NCI-H748 treated with DMSO at 0.1 percent for 48 hours (cell line): ENCODE measurements around the gene UBE2J2.
"Not testable (repeated sequence)": the region's sequence is repeated elsewhere in the genome, so short reads cannot be mapped to it uniquely, and the experiment has no call there.

Experiments used
- DNase-seq: peaks from one replicate; lab custom pipeline; 2025; lab: John Stamatoyannopoulos, UW

The UBE2J2 gene

GRCh38 chr1:1273512-1274298, at the start of gene UBE2J2:
TSS of gene UBE2J2 (minus strand) at chr1:1273854. CDS start at chr1:1267992, 5,862 bp downstream.
- DNase-seq, result peak; percentile 50

GRCh38 chr1:1322952-1323351, 49.3 kb upstream of the UBE2J2 start:
- no peak for DNase-seq

GRCh38 chr1:1322418-1322817, 48.8 kb upstream of the UBE2J2 start:
- no peak for DNase-seq

GRCh38 chr1:1321477-1321876, 47.8 kb upstream of the UBE2J2 start:
- DNase-seq, result no peak

DNA sequence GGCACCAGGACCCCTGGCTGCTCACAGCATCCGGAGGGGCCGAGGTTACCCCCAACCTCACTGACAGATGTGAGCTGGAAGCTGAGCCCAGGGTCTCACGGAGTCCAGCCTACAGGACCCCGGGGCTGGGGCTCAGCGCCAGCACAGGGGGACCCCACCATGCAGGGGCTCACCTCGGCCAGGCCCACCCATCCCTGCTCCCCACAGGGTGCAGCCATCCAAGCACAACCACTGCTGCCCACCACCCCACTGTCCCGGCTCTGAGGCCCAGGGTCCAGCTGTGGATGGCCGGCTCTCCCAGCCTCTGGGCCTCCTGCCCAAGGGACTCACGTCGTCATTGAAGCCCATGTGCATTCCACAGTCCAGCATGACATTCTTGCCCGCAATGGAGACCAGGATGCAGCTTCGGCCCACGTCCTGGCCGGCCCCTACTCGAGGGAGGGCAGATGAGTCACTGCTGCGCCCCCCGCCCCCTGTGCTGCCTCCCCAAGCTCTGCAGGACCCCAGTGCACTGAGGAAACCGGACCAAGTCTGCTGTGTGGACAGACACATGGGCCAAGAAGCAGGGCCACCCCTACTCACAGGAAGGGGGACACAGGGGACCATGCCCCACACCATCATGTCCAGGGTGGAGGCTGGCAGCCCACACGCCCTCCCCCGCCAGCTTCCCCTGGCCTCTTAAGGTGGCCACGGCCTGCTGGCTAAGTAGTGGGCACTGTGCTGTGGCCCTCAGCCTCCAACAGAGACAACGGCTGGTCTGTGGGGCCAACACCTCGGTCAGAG, 47.2 kb upstream of the UBE2J2 start:
- DNase-seq, result no peak

DNA sequence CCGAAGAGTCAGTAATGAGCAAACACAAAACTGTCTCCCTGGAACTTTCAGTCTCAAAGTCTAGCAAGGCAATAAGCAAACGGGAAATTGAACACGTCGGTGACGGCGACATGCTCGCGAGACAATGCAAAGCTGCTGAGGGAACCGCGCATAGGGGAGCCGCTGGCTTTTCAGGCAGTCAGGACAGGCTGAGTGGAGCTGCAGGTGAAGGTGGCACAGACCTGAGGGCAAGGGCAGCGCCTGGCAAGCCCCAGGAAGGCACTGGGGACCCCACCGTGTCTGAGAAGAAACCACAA, 45.9 kb upstream of the UBE2J2 start:
- no peak for DNase-seq

GRCh38 chr1:1318777-1319645, 45.4 kb upstream of the UBE2J2 start:
- no peak for DNase-seq

DNA sequence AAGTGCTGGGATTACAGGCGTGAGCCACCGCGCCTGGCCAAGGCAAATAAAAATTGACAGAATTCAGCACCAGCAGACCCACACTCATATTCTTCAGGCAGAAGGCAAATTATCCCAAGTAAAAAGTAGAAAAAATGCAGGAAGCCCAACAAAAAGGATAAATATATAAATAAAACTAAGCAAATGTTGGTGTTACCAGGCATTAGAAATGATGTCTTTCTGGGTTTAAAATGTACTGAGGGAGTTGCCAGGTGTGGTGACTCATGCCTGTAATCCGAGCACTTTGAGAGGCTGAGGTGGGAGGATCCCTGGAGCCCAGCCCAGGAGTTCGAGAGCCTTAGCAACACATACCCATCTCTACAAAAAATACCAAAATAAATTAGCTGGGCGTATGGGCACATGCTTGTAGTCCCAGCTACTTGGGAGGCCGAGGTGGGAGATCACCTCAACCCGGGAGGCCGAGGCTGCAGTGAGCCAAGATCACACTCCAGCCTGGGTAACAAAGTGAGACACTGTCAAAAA, 44.5 kb upstream of the UBE2J2 start:
- no peak for DNase-seq

DNA sequence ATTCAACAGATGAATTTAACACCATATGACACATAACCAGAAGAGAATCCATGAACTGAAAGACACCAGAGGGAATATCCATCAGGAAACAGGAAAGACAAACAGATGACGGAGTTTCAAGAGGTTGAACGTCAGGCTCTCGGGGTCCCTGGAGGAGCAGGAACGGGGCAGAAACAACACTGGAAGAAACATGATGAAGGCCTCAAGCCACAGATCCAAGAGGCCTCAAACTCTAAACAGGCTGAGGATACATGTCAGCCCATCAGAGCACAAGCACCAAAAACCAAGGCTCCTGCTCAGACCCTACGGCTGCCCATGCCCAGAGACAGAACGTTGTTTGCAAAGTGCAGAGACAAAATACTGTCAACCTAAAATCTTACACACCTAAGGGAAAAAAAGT, 43.8 kb upstream of the UBE2J2 start:
- DNase-seq, result no peak

- not testable (repeated sequence) for DNase-seq
These were observed 42.5 kb upstream of the UBE2J2 start for GRCh38 chr1:1316199-1316598.

DNA sequence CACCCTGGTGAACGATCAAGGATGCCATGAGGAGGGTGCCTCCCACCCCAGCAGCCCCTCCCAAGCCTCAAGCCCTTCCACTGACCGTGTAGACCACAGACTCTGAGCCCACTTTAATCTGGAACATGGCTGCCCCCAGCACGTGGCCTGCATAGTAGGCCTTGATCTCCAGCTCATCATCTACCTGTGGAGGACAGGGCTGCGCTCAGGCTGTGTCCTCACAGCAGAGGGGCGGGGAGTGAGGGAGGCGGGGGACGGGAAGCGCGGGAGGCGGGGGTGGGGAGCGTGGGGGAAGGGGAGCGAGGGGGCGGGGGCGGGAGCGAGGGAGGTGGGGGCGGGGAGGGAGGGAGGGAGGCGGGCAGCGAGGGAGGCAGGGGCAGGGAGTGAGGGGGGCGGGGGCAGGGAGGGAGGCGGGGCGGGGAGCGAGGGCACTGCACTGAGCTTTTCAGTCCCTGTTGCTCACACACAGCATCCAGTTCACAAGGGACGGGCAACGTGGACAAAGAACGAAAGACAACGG, 41.8 kb upstream of the UBE2J2 start:
- no peak for DNase-seq

GRCh38 chr1:1314678-1315335, 41.2 kb upstream of the UBE2J2 start:
- no peak for DNase-seq

GRCh38 chr1:1314237-1314586, 40.6 kb upstream of the UBE2J2 start:
- no peak for DNase-seq

GRCh38 chr1:1313500-1314236, 40.0 kb upstream of the UBE2J2 start:
- DNase-seq, result no peak

DNA sequence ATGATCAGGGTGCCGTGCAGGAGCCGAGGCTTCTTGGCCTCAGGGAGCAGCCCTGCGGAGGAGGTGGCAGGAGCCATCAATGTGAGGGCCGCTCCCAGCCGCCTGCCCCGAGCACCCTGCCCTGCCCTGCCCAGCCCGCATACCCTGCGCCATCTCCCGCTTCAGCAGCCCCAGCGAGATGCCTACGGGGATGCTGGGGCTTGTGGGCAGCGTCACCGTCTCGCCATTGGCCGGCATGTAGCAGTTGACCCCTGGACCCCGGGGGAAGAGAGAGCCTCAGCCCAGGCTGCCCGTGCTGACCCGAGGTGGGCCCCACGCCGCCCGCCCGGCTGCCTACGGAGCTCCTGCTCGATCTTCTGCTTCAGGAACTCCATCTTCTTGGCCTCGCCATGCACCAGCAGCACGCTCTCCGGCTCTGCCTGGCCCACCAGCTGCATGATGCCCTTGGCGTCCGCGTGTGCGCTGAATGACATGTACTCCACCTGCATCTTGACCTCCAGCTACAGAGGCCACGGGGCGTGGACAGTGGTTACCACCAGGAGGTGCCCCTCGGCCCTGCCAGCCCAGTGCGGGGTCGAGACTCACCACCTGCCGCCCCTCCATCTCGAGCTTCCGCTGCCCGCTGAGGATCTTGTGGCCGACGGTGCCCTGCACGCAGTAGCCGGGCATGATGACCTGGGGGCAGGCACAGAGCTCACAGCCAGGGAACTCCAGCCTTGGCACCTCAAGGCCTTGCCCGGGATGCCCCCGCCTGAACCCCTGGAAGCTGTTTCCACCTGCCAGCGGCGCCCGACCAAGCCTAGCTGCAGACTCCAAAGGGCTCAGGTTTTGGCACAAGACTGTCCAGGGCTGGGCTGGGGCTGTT, 39.0 kb upstream of the UBE2J2 start:
- no peak for DNase-seq

- DNase-seq, result no peak
These were observed 37.8 kb upstream of the UBE2J2 start for GRCh38 chr1:1311107-1312104.

DNA sequence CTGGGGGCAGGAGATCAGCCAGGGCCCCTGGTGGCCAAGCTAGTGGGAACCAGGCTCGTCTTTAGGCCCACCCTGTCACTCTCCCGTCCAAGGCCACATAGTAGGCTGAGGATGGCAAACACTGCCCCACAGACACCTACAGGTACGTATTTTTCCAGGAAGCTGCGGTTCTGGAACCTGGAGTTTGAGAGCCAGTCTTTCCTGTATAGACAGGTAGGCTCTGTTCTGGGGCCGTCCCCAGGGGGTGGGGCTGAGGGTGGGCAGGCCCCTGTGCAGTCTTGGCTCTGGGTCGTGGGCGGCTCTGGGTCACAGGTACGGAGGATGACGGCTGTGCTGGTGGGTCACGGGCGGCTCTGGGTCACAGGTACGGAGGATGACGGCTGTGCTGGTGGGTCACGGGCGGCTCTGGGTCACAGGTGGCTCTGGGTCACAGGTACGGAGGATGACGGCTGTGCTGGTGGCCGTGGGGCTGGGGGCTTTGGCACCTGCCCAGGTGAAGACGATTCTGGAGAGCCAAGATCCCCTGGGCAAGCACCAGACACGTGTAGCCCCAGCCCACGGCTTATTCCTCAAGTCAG, 36.9 kb upstream of the UBE2J2 start:
- no peak for DNase-seq

GRCh38 chr1:1310109-1310385, 36.4 kb upstream of the UBE2J2 start:
- DNase-seq, result no peak
